Thyroid gland (tissue), 4 donors: Measurements from ENCODE around the gene CABP4.

Experiments used
- CTCF ChIP-seq, 6 experiments: fragments of 200-600 bp in 3 of 6; fragments of 450-650 bp in 3 of 6; sonication (generic) in 3 of 6; IDR thresholded peaks; one replicate each; pipeline ENCODE4 v1.5.1; 2016 to 2019; ENCODE audit warnings: antibody characterized with exemption in 6 of 6, mild to moderate bottlenecking in 2 of 6, inconsistent platforms in 1 of 6, moderate library complexity in 1 of 6
- POLR2A ChIP-seq, 2 donors: fragments of 450-650 bp; IDR thresholded peaks; one replicate each; pipeline ENCODE4 v1.6.1; 2017; ENCODE audit warnings: antibody characterized with exemption in 2 of 2, mild to moderate bottlenecking in 2 of 2, moderate library complexity in 1 of 2

- TF ChIP-seq CTCF (IDR thresholded peaks at IDR 0.05): no peak
- TF ChIP-seq POLR2A (IDR thresholded peaks at IDR 0.05): no peak
These were observed 43.4 kb upstream of the CABP4 start for GRCh38 chr11:67411785-67412152.
